Nephron (organoid): ENCODE data around the gene GRIK4.

Experiments used
- H3K27ac Mint-ChIP-seq, 3 experiments: 2 replicates each; pipeline ENCODE4 v1.8.0; 2020; ENCODE audit warnings: mixed read lengths in 3 of 3, mild to moderate bottlenecking in 2 of 3, moderate library complexity in 1 of 3
- H3K27me3 Mint-ChIP-seq: 2 replicates; pipeline ENCODE4 v1.8.0; 2021; ENCODE audit warnings: low read depth, mild to moderate bottlenecking, moderate library complexity, mixed read lengths
- H3K36me3 Mint-ChIP-seq: 2 replicates; pipeline ENCODE4 v1.8.0; 2020; ENCODE audit warnings: low read depth, mixed read lengths
- H3K4me1 Mint-ChIP-seq: 2 replicates; pipeline ENCODE4 v1.8.0; 2020; ENCODE audit warnings: mixed read lengths
- H3K4me3 Mint-ChIP-seq, 3 experiments: 2 replicates each; pipeline ENCODE4 v1.8.0; 2020; ENCODE audit warnings: mild to moderate bottlenecking in 3 of 3, mixed read lengths in 3 of 3, moderate library complexity in 2 of 3
- H3K9me3 Mint-ChIP-seq: 2 replicates; pipeline ENCODE4 v1.8.0; 2020; ENCODE audit warnings: mixed read lengths
- CTCF ChIP-seq, 3 experiments: fragments of 200-600 bp; sonication (generic); IDR thresholded peaks; one replicate each; pipeline ENCODE4 v1.5.0; 2021; ENCODE audit warnings: antibody characterized with exemption in 3 of 3; ENCODE audit not compliant: unreplicated experiment in 3 of 3

Gene GRIK4

GRCh38 chr11:120794748-120795147 lies 283.2 kb downstream of the GRIK4 start:
- no peaks in the 10 kb centered on the region for H3K36me3 Mint-ChIP-seq
- H3K4me1 Mint-ChIP-seq = no peaks in the 10 kb centered on the region
- H3K27me3 Mint-ChIP-seq = peaks cover 4% of the 10 kb centered on the region
- H3K9me3 Mint-ChIP-seq = no peaks in the 10 kb centered on the region
- no peak for TF ChIP-seq CTCF (IDR thresholded peaks at IDR 0.05; ENCODE audit: unreplicated experiment in 3 of 3)
- H3K4me3 Mint-ChIP-seq = no peak overlapping the region
- H3K27ac Mint-ChIP-seq = no peak overlapping the region

DNA sequence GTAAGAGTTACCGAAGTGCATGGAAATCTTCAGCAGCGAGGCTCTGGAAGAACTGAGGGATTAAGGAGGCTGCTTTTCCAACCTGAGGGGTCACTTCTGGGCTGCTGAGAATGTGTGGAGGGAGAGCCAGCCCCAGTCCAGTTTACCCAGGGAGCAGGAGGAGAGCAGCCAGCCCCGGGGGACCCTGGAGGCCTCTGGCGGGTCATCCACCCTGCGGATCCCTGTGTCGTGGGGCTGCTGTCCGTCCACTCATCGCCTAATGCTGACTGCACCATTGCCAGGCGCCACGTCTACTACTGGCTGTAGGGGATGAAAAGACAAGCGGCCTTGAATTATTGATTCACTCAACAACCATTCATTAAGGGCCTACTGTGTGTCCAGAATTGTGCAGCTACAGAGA lies 283.6 kb downstream of the GRIK4 start:
- no peak overlapping the region for H3K4me3 Mint-ChIP-seq
- TF ChIP-seq CTCF (IDR thresholded peaks at IDR 0.05; ENCODE audit: unreplicated experiment in 3 of 3) = no peak
- no peaks in the 10 kb centered on the region for H3K9me3 Mint-ChIP-seq

DNA sequence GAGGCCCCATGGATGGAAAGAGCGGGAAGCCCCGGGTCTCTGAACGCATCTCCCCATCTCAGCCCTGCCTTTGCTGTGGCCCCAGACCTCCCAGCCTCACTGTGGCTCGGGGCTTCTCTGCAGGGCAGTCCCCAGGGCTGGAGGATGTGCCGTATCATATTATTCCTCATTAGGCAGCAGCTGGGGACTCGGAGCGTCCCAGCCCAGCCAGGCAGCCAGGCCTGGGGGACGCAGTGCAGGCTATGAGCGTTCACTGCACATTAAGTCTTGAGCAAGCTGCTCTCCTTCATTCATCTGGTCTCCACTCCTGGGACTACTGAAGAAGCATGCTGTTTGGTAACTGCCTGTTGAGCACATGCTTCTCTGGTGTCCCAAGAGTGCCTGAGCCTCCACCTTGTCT lies 285.6 kb downstream of the GRIK4 start:
- no peaks in the 10 kb centered on the region for H3K36me3 Mint-ChIP-seq
- H3K4me3 Mint-ChIP-seq = no peak overlapping the region
- no peaks in the 10 kb centered on the region for H3K4me1 Mint-ChIP-seq
- no peaks in the 10 kb centered on the region for H3K9me3 Mint-ChIP-seq
- no peak overlapping the region for H3K27ac Mint-ChIP-seq
- peaks cover 9% of the 10 kb centered on the region for H3K27me3 Mint-ChIP-seq
- TF ChIP-seq CTCF (IDR thresholded peaks at IDR 0.05; ENCODE audit: unreplicated experiment in 3 of 3) = no peak

More for the DNA sequence above, 283.6 kb downstream of the GRIK4 start:
- H3K36me3 Mint-ChIP-seq = no peaks in the 10 kb centered on the region
- no peak overlapping the region for H3K27ac Mint-ChIP-seq
- H3K4me1 Mint-ChIP-seq = no peaks in the 10 kb centered on the region
- H3K27me3 Mint-ChIP-seq = peaks cover 4% of the 10 kb centered on the region

- peaks cover 16% of the 10 kb centered on the region for H3K27me3 Mint-ChIP-seq
- H3K36me3 Mint-ChIP-seq = no peaks in the 10 kb centered on the region
- H3K27ac Mint-ChIP-seq = no peak overlapping the region
- H3K4me3 Mint-ChIP-seq = no peak overlapping the region
- no peaks in the 10 kb centered on the region for H3K9me3 Mint-ChIP-seq
- TF ChIP-seq CTCF (IDR thresholded peaks at IDR 0.05; ENCODE audit: unreplicated experiment in 3 of 3) = no peak
- no peaks in the 10 kb centered on the region for H3K4me1 Mint-ChIP-seq
These were observed 287.3 kb downstream of the GRIK4 start for GRCh38 chr11:120798854-120799253.

DNA sequence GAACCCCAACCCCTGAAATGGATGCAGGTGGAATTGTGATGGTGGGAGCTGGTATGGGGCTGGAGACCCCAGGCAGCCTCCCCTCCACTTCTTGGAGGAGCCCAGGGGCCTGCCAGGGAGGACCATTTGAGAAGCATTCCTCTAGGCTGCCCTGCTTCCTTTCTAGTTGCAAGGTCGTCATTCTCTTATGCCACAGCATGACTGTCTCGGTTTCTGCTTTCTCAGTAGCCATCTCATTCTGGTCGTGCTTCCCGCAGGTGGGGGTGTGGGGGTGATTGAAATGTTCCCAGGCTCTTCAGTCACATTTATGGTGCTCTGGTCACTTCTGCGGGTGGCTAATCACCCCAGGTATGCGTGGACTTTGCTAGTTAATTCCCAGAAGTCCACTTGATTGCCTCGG lies 288.7 kb downstream of the GRIK4 start:
- no peak overlapping the region for H3K27ac Mint-ChIP-seq
- no peaks in the 10 kb centered on the region for H3K4me1 Mint-ChIP-seq
- TF ChIP-seq CTCF (IDR thresholded peaks at IDR 0.05; ENCODE audit: unreplicated experiment in 3 of 3) = no peak
- H3K27me3 Mint-ChIP-seq = peaks cover 30% of the 10 kb centered on the region
- H3K4me3 Mint-ChIP-seq = no peak overlapping the region
- no peaks in the 10 kb centered on the region for H3K9me3 Mint-ChIP-seq
- H3K36me3 Mint-ChIP-seq = no peaks in the 10 kb centered on the region

DNA sequence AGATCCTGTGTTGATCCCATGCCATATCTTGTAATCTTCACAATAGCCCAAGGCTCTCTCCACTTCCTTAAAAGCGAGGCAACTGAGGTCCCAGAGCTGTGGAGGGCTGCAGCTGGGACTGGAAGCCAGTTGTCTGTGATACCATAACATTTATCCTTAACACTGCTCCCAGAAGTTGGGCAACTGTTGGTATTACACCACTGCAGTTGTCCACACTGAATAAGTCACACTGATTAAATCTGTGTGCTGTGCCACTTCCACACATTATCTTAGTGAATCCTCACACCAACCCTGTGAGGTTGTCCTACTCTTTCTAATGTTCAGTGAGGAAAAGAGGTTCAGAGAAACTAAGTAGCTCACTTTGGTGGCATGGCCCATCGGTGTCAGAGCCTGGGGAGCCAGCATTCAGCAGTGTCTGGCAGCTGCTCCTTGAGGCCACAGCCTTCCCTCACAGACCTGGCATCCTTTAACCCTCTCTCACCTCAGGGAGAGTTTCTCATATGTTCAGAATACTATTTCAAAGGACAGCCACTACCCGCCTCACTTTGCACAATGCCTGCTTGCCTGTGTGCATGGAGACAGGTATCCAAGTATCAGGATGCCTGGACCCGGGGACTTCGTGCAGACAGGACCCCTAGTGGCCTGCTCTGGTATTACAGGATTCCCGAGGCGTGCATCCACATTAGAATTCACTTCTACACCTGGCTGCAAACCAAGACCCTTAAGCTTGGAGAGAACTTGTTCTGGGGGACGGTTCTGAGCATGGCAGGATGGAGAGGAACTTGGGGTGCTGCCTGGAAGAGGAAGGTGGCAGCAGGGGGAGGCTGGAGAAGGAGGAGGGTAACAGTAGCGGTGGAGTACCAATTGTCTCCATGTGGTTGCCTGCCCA lies 290.5 kb downstream of the GRIK4 start:
- Mint-ChIP-seq H3K4me3 (no peak overlapping the region), H3K27me3 (peaks cover 36% of the 10 kb centered on the region), H3K36me3 (no peaks in the 10 kb centered on the region), H3K9me3 (no peaks in the 10 kb centered on the region), H3K4me1 (no peaks in the 10 kb centered on the region), H3K27ac (no peak overlapping the region)
- peak; percentile 89 to 94 (median 92) for TF ChIP-seq CTCF (IDR thresholded peaks at IDR 0.05; ENCODE audit: unreplicated experiment in 3 of 3)
